Suprapubic skin (tissue), 3 donors: ENCODE data around the gene TUBGCP5.

Experiments
- POLR2AphosphoS5 ChIP-seq, 3 donors: sonication (generic); formaldehyde crosslinking; IDR thresholded peaks; one replicate each; pipeline ENCODE4 v1.6.1; 2017; ENCODE audit warnings: antibody characterized with exemption in 3 of 3
- TF ChIP-seq, protein P1 (sequence below), 2 donors: fragments of 200-600 bp in 1 of 2; fragments of 450-650 bp in 1 of 2; sonication (generic) in 1 of 2; IDR thresholded peaks; one replicate each; pipeline ENCODE4 v1.5.1; 2016 to 2019; ENCODE audit warnings: antibody characterized with exemption in 2 of 2, mild to moderate bottlenecking in 1 of 2, moderate library complexity in 1 of 2

DNA sequence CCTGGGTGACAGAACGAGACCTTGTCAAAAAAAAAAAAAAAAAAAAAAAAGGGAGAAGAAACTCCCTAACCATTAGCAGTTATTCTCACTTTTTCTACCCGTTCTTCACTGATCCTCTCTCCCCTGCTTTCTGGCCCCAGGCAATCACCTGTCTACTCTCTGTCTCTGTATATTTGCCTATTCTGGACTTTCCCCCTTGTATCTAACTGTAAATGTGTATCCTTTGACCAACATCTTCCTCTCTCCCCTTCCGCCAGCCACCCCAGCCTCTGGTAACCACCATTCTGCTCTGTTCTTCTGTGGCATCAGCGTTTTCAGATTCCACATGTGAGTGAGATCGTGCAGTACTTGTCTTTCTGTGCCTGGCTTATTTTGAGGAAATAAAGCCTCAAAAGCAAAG lies 66.1 kb downstream of the TUBGCP5 start:
- TF ChIP-seq, protein P1, sequence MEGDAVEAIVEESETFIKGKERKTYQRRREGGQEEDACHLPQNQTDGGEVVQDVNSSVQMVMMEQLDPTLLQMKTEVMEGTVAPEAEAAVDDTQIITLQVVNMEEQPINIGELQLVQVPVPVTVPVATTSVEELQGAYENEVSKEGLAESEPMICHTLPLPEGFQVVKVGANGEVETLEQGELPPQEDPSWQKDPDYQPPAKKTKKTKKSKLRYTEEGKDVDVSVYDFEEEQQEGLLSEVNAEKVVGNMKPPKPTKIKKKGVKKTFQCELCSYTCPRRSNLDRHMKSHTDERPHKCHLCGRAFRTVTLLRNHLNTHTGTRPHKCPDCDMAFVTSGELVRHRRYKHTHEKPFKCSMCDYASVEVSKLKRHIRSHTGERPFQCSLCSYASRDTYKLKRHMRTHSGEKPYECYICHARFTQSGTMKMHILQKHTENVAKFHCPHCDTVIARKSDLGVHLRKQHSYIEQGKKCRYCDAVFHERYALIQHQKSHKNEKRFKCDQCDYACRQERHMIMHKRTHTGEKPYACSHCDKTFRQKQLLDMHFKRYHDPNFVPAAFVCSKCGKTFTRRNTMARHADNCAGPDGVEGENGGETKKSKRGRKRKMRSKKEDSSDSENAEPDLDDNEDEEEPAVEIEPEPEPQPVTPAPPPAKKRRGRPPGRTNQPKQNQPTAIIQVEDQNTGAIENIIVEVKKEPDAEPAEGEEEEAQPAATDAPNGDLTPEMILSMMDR (IDR thresholded peaks at IDR 0.05), result no peak
- TF ChIP-seq POLR2AphosphoS5 (IDR thresholded peaks at IDR 0.05), result no peak
